ENCODE measurements around the gene CXCR5. TPM values are rescaled to one million over a fixed set of nuclear protein-coding genes. Genes with fewer than 3 reads are reported as not detected.

The CXCR5 gene
- total and polyA plus RNA-seq, 2 donors (not counting 1 experiment from before 2014, with no cell fraction given): 111 to 163 TPM

- Histone ChIP-seq H3K9ac (ENCODE audit: low read length) (peak overlapping the region; percentile 78), H3K4me1 (ENCODE audit: control insufficient read depth in 2 of 2, insufficient read depth in 2 of 2, low read length in 2 of 2) (peaks cover 33 to 51% of the 10 kb centered on the region in 2 donors), H3K4me3 (ENCODE audit: control extremely low read depth in 1 of 5, extremely low read depth in 1 of 5, insufficient read depth in 1 of 5, low read depth in 2 of 5, low read length in 4 of 5) (peak overlapping the region; percentile 32 to 86 (median 66)), H4K20me1 (ENCODE audit: control insufficient read depth, insufficient read depth, low read length, poor library complexity, severe bottlenecking) (peaks cover 10% of the 10 kb centered on the region), H3K36me3 (replicated peaks in 1 of 2; ENCODE audit: control extremely low read depth in 1 of 2, control insufficient read depth in 1 of 2, extremely low read depth in 1 of 2, insufficient read depth in 2 of 2, low read length in 1 of 2) (no peaks in the 10 kb centered on the region), H2AFZ (ENCODE audit: insufficient read depth, low read depth, low read length, poor library complexity, severe bottlenecking) (peak overlapping the region; percentile 70), H3K4me2 (replicated peaks; ENCODE audit: low read depth, low read length, poor library complexity, severe bottlenecking) (peak overlapping the region; percentile 98), H3K79me2 (ENCODE audit: control insufficient read depth, insufficient read depth, low read length) (peaks cover 28% of the 10 kb centered on the region), H3K27ac (ENCODE audit: low read length in 2 of 2) (peak overlapping the region; percentile 96 to 99), H3K27me3 (replicated peaks in 1 of 4; ENCODE audit: control extremely low read depth in 1 of 4, control insufficient read depth in 3 of 4, insufficient read depth in 4 of 4, low read length in 3 of 4) (no peaks in the 10 kb centered on the region), H3K9me3 (ENCODE audit: control extremely low read depth in 1 of 3, control insufficient read depth in 2 of 3, insufficient read depth in 1 of 3, low read length in 2 of 3) (no peaks in the 10 kb centered on the region)
- ChIA-PET POLR2A (interaction anchor here (0.6 to 3.3 kb wide), 5 partner anchors 16 to 138 kb away, joined by 4 to 38 read pairs (median 17); partner anchors contain the start of genes CXCR5 and DDX6), CTCF (interaction anchor here (0.9 to 12.7 kb wide), 6 partner anchors 19 to 239 kb away, joined by 3 to 288 read pairs (median 15); partner anchors contain the start of gene DDX6)
- intact Hi-C loops (cut with micrococcal nuclease): loop anchor here (1.0 kb wide), 2 partner anchors 15 to 139 kb away; no protein-coding TSS in a partner anchor
- TF ChIP-seq CTCF (IDR thresholded peaks at IDR 0.05) (no peak), EZH2 (IDR thresholded peaks at IDR 0.05; ENCODE audit: borderline replicate concordance, insufficient read depth, low read depth, low read length, poor library complexity, severe bottlenecking) (no peak)
- H3K9me3 Mint-ChIP-seq (ENCODE audit: insufficient read depth): no peaks in the 10 kb centered on the region
- H3K27ac Mint-ChIP-seq: peak overlapping the region; percentile 98
- WGBS (ENCODE audit: insufficient coverage): under 1% methylated on average over 26 of the region's 26 CpGs
- DNase-seq (no peak), ATAC-seq (ENCODE audit: low read depth) (peak; percentile 2)
- H3K4me3 Mint-ChIP-seq: peak overlapping the region; percentile 99
- peaks cover 60% of the 10 kb centered on the region for H3K4me1 Mint-ChIP-seq
- H3K27me3 Mint-ChIP-seq: no peaks in the 10 kb centered on the region
Observed at GRCh38 chr11:118928870-118929500, 45.3 kb downstream of the CXCR5 start.
